AG08395 (cell line): ENCODE results near the gene NSL1.
"Not testable (repeated sequence)": the region's sequence is repeated elsewhere in the genome, so short reads cannot be mapped to it uniquely, and the experiment has no call there.

Source experiments
- DNase-seq: peaks from one replicate; pipeline ENCODE4 v3.0.0; 2012; ENCODE audit warnings: mixed read lengths, low spot score

The NSL1 gene, protein sequence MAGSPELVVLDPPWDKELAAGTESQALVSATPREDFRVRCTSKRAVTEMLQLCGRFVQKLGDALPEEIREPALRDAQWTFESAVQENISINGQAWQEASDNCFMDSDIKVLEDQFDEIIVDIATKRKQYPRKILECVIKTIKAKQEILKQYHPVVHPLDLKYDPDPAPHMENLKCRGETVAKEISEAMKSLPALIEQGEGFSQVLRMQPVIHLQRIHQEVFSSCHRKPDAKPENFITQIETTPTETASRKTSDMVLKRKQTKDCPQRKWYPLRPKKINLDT

GRCh38 chr1:212791676-212792395 lies at the start of gene NSL1, which contains the start of gene TATDN3:
Gene NSL1, minus strand, starts transcription at chr1:212791777. Its CDS starts 14 bp downstream, at chr1:212791763.
Gene TATDN3, plus strand, starts transcription at chr1:212791894. Its CDS starts 28 bp downstream, at chr1:212791922.
- peak; percentile 85 for DNase-seq

- DNase-seq, result no peak
Measured at GRCh38 chr1:212838145-212838544, 46.6 kb upstream of the NSL1 start.

DNA sequence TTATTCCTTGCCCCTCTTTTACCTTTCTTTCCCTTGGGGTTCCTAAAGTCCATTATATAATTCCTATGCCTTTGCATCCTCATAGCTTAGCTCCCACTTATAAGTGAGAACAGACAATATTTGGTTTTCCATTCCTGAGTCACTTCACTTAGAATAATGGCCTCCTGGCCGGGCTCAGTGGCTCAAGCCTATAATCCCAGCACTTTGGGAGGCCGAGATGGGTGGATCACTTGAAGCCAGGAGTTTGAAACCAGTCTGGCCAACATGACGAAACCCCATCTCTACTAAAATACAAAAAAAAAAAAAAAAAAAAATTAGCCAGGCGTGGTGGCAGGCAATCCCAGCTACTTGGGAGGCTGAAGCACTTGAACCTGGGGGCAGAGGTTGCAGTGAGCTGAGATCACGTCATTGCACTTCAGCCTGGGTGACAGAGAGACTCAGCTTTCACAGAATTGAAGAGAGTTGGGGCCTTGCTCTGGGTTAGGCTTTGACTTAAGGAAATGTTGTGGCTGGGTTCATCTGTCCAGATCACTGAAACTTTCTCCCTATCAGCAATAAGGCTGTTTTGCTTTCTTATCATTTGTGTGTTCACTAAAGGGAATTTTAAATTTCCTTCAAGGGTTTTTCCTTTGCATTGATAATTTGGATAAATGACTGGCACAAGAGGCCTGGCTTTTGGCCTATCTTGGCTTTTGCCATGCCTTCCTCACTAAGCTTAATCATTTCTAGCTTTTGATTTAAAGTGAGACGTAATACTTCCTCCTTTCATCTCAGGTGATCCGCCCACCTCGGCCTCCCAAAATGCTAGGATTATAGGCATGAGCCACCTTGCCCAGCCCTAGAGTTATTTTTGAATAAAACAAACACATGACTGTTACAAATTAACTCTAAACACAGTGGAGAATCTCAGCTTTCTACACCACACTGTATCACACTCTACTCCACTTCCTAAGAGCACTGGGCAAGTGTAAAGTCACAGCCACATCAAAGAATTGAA lies 41.9 kb upstream of the NSL1 start:
- not testable (repeated sequence) for DNase-seq

DNA sequence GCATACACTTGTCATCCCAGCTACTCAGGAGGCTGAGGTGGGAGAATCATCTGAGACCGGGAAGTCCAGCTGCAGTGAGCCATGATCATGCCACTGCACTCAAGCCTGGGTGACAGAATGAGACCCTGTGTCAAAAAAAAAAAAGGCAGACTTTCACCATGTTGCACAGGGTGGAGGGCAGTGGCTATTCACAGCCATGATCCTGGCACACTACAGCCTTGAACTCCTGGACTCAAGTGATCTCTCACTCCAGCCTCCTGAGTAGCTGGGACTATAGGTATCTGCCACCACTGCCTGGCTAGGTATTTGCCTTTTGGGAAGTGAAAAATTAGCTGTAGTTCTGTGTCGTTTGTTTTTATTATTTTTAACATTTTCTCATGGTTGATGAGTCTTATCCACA lies 36.8 kb upstream of the NSL1 start:
- no peak for DNase-seq

- DNase-seq, result no peak
Measured at GRCh38 chr1:212827831-212828278, 36.3 kb upstream of the NSL1 start.

GRCh38 chr1:212827171-212827776 lies 35.7 kb upstream of the NSL1 start:
- DNase-seq, result no peak

GRCh38 chr1:212825798-212826452 lies 34.3 kb upstream of the NSL1 start:
- no peak for DNase-seq

DNA sequence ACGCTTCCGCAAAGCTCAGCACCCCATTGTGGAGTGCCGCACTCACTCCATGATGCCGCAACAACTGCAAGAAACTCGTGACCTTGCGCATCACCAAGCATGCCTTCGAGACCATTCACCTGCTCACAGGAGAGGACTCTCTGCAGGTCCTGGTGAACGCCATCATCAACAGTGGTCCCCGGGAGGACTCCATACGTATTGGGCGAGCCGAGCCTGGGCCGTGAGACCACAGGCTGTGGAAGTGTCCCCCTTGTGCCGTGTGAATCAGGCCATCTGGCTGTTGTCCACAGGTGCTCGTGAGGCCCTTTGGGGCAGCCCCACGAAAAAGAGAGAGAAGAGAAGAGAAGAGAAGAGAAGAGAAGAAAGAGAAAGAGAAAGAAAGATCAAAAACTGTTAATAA lies 32.6 kb upstream of the NSL1 start:
- DNase-seq, result no peak

DNA sequence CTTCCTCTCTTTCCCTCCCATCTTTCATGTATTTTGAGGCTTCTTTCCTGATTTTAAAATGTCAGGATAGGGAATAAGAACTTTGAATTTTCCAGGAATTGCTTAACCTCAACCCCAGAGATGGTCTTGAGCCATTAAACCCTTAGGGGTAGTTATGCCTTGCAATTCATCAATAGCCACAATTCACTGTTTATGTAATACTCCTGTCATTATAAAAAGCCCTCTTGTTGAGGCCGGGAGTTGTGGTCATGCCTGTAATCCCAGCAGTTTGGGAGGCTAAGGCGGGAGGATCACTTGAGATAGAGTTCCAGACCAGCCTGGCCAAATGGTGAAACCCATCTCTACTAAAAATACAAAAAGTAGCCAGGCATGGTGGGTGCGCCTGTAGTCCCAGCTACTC lies 31.4 kb upstream of the NSL1 start:
- no peak for DNase-seq

DNA sequence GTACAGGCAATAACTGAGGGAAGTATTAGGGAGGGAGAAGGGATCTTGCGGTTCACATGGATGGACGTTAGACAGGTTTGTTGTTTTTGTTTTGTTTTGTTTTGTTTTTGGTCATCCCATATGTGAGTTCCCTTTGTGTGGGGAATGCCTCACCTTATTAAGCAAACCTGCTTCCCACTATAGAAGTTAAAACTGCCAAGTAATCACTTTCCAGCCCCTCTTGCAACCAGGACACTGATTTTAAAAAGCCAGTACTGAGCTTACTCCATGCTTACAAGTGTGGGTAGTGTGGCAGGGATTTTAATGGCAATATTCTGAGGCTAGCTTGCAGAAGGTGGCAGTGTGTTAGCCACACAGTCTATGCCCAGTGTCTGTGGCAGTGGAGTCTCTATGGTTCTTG lies 29.4 kb upstream of the NSL1 start:
- no peak for DNase-seq

DNA sequence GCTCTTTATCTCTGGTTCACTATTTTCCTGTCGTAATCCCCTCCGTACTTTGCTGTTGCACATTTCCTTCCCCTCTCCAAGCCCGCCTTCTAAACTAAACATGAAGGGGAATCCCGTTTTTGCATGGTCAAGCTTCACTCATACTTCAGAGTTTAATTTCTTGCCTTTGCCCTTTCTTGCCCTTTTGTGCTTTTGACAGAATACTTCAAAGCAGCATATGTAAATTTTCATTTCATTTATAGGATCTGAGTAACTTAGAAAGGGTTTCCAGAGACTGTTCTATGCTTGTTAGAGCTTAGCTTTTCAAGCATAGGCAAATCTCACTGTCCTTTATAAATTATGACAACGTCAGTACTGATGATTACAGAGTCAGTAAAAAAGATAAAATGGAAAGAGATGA lies 28.1 kb upstream of the NSL1 start:
- DNase-seq, result no peak

- DNase-seq, result no peak
Measured at GRCh38 chr1:212816567-212817278, 25.1 kb upstream of the NSL1 start.

- peak; percentile 7 for DNase-seq
Measured at GRCh38 chr1:212814537-212815334, 23.2 kb upstream of the NSL1 start.

GRCh38 chr1:212805767-212806166 lies 14.2 kb upstream of the NSL1 start:
- DNase-seq, result no peak

- DNase-seq, result peak; percentile 7
Measured at GRCh38 chr1:212797681-212798080, 6.1 kb upstream of the NSL1 start.

- DNase-seq, result no peak
Measured at GRCh38 chr1:212794561-212795014, 3.0 kb upstream of the NSL1 start.

- DNase-seq, result no peak
Measured at GRCh38 chr1:212792396-212792908, 875 bp upstream of the NSL1 start.

DNA sequence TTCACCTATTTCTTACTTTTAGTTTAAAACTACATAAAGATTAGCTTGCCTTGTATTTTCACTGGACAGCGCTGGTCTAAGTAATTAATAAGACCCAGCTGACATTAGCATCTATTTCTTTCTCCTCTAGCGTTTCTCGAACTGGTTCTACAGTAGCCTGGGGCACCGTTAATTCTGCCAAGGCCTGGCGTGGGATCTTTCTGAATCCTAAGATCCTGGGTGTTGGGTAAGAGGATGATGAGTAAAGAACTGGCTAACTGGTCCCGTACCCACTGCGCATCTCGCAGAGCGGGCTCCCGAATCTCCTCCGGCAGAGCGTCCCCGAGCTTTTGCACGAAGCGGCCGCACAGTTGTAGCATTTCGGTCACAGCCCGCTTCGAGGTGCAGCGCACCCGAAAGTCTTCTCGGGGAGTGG lies 309 bp downstream of the NSL1 start:
- peak; percentile 85 for DNase-seq

DNA sequence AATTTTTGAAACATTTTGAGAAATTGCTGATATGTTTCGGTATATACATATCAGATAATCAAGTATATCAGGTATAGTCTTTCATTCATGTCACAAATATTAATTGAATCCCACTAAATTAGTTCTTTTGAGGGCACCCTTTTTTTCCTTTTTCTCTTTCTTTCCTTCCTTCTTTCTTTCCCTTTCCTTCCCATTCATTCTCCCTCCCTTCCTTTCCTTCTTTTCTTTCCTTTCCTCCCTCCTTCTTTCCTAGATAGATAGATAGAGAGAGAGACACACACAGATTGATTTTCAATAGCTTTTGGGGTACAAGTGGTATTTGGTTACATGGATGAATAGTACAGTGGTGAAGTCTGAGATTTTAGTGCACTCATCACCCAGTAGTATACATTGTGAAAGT lies 5.7 kb downstream of the NSL1 start:
- DNase-seq, result no peak
